Measurements from ENCODE around the gene TFRC.
"Not testable (repeated sequence)": the region's sequence is repeated elsewhere in the genome, so short reads cannot be mapped to it uniquely, and the experiment has no call there.

TFRC gene

GRCh38 chr3:196019576-196019975 is 62.3 kb downstream of the TFRC start:
- H3K4me1 ChIP-seq (ENCODE audit: control extremely low read depth in 1 of 4, control insufficient read depth in 4 of 4, insufficient read depth in 4 of 4, low read length in 3 of 4); H3K27ac ChIP-seq (ENCODE audit: insufficient read depth in 1 of 2, low read depth in 1 of 2, low read length in 2 of 2, poor library complexity in 1 of 2, severe bottlenecking in 2 of 2); H3K27me3 ChIP-seq (replicated peaks in 2 of 5; ENCODE audit: control insufficient read depth in 4 of 5, insufficient read depth in 5 of 5, low read length in 4 of 5); POLR2A ChIA-PET; H3K36me3 ChIP-seq (ENCODE audit: control insufficient read depth in 4 of 4, insufficient read depth in 4 of 4, low read length in 3 of 4); H3K4me3 ChIP-seq (ENCODE audit: control insufficient read depth in 1 of 7, extremely low read depth in 1 of 7, insufficient read depth in 4 of 7, low read depth in 2 of 7, low read length in 6 of 7); H3K9me3 ChIP-seq (ENCODE audit: control extremely low read depth in 1 of 5, control insufficient read depth in 4 of 5, insufficient read depth in 2 of 5, low read depth in 1 of 5, low read length in 4 of 5): not testable (repeated sequence)
- DNase-seq, result peak; percentile 46 to 82 (median 76)
- 24% methylated on average over 8 of the region's 12 CpGs for WGBS (ENCODE audit: insufficient coverage)
- CTCF ChIA-PET, result interaction anchor here (1.1 to 1.2 kb wide), 2 partner anchors 20 to 21 kb away, joined by 3 to 4 read pairs; no protein-coding TSS in a partner anchor

- CTCF ChIA-PET; H3K36me3 ChIP-seq (ENCODE audit: control insufficient read depth in 4 of 4, insufficient read depth in 4 of 4, low read length in 3 of 4); H3K4me3 ChIP-seq (ENCODE audit: control insufficient read depth in 1 of 7, extremely low read depth in 1 of 7, insufficient read depth in 4 of 7, low read depth in 2 of 7, low read length in 6 of 7); H3K27me3 ChIP-seq (replicated peaks in 2 of 5; ENCODE audit: control insufficient read depth in 4 of 5, insufficient read depth in 5 of 5, low read length in 4 of 5); POLR2A ChIA-PET; H3K4me1 ChIP-seq (ENCODE audit: control extremely low read depth in 1 of 4, control insufficient read depth in 4 of 4, insufficient read depth in 4 of 4, low read length in 3 of 4); DNase-seq; H3K9me3 ChIP-seq (ENCODE audit: control extremely low read depth in 1 of 5, control insufficient read depth in 4 of 5, insufficient read depth in 2 of 5, low read depth in 1 of 5, low read length in 4 of 5); H3K27ac ChIP-seq (ENCODE audit: insufficient read depth in 1 of 2, low read depth in 1 of 2, low read length in 2 of 2, poor library complexity in 1 of 2, severe bottlenecking in 2 of 2): not testable (repeated sequence)
- no CpG with 5 or more reads among the region's 5 CpGs for WGBS (ENCODE audit: insufficient coverage)
Measured at GRCh38 chr3:196018159-196018558, 63.7 kb downstream of the TFRC start.

- no peaks in the 10 kb centered on the region for H3K27me3 ChIP-seq (replicated peaks in 2 of 5; ENCODE audit: control insufficient read depth in 4 of 5, insufficient read depth in 5 of 5, low read length in 4 of 5)
- peaks cover 0 to 6% (median 0%) of the 10 kb centered on the region in 4 experiments for H3K4me1 ChIP-seq (ENCODE audit: control extremely low read depth in 1 of 4, control insufficient read depth in 4 of 4, insufficient read depth in 4 of 4, low read length in 3 of 4)
- DNase-seq, result peak in 1 of 3 donors; percentile 15
- H3K27ac ChIP-seq (ENCODE audit: insufficient read depth in 1 of 2, low read depth in 1 of 2, low read length in 2 of 2, poor library complexity in 1 of 2, severe bottlenecking in 2 of 2), result no peak overlapping the region
- no peak overlapping the region for H3K4me3 ChIP-seq (ENCODE audit: control insufficient read depth in 1 of 7, extremely low read depth in 1 of 7, insufficient read depth in 4 of 7, low read depth in 2 of 7, low read length in 6 of 7)
- no peaks in the 10 kb centered on the region for H3K9me3 ChIP-seq (ENCODE audit: control extremely low read depth in 1 of 5, control insufficient read depth in 4 of 5, insufficient read depth in 2 of 5, low read depth in 1 of 5, low read length in 4 of 5)
- POLR2A ChIA-PET, result no interaction called here
- WGBS (ENCODE audit: insufficient coverage), result no CpG with 5 or more reads among the region's 2 CpGs
- no peaks in the 10 kb centered on the region for H3K36me3 ChIP-seq (ENCODE audit: control insufficient read depth in 4 of 4, insufficient read depth in 4 of 4, low read length in 3 of 4)
- CTCF ChIA-PET, result no interaction called here
Measured at GRCh38 chr3:196016485-196016884, 65.4 kb downstream of the TFRC start.

- DNase-seq, result no peak
- Histone ChIP-seq H3K36me3 (ENCODE audit: control insufficient read depth in 4 of 4, insufficient read depth in 4 of 4, low read length in 3 of 4) (no peaks in the 10 kb centered on the region), H3K9me3 (ENCODE audit: control extremely low read depth in 1 of 5, control insufficient read depth in 4 of 5, insufficient read depth in 2 of 5, low read depth in 1 of 5, low read length in 4 of 5) (no peaks in the 10 kb centered on the region), H3K4me1 (ENCODE audit: control extremely low read depth in 1 of 4, control insufficient read depth in 4 of 4, insufficient read depth in 4 of 4, low read length in 3 of 4) (peaks cover 0 to 6% (median 0%) of the 10 kb centered on the region in 4 experiments), H3K27me3 (replicated peaks in 2 of 5; ENCODE audit: control insufficient read depth in 4 of 5, insufficient read depth in 5 of 5, low read length in 4 of 5) (no peaks in the 10 kb centered on the region), H3K4me3 (ENCODE audit: control insufficient read depth in 1 of 7, extremely low read depth in 1 of 7, insufficient read depth in 4 of 7, low read depth in 2 of 7, low read length in 6 of 7) (no peak overlapping the region), H3K27ac (ENCODE audit: insufficient read depth in 1 of 2, low read depth in 1 of 2, low read length in 2 of 2, poor library complexity in 1 of 2, severe bottlenecking in 2 of 2) (no peak overlapping the region)
- POLR2A ChIA-PET, result no interaction called here
- WGBS (ENCODE audit: insufficient coverage), result no CpG with 5 or more reads among the region's 1 CpG
- CTCF ChIA-PET, result no interaction called here
Measured at GRCh38 chr3:196016059-196016458, 65.8 kb downstream of the TFRC start.

- POLR2A ChIA-PET, result no interaction called here
- no peaks in the 10 kb centered on the region for H3K4me1 ChIP-seq (ENCODE audit: control extremely low read depth in 1 of 4, control insufficient read depth in 4 of 4, insufficient read depth in 4 of 4, low read length in 3 of 4)
- DNase-seq, result no peak
- no peak overlapping the region for H3K27ac ChIP-seq (ENCODE audit: insufficient read depth in 1 of 2, low read depth in 1 of 2, low read length in 2 of 2, poor library complexity in 1 of 2, severe bottlenecking in 2 of 2)
- H3K36me3 ChIP-seq (ENCODE audit: control insufficient read depth in 4 of 4, insufficient read depth in 4 of 4, low read length in 3 of 4), result no peaks in the 10 kb centered on the region
- H3K4me3 ChIP-seq (ENCODE audit: control insufficient read depth in 1 of 7, extremely low read depth in 1 of 7, insufficient read depth in 4 of 7, low read depth in 2 of 7, low read length in 6 of 7), result no peak overlapping the region
- peaks cover 0 to 2% (median 0%) of the 10 kb centered on the region in 5 experiments for H3K9me3 ChIP-seq (ENCODE audit: control extremely low read depth in 1 of 5, control insufficient read depth in 4 of 5, insufficient read depth in 2 of 5, low read depth in 1 of 5, low read length in 4 of 5)
- 98% methylated on average over 8 of the region's 15 CpGs for WGBS (ENCODE audit: insufficient coverage)
- CTCF ChIA-PET, result interaction anchor here (1.1 kb wide), 1 partner anchor 14 kb away, joined by 3 read pairs; no protein-coding TSS in a partner anchor
- H3K27me3 ChIP-seq (replicated peaks in 2 of 5; ENCODE audit: control insufficient read depth in 4 of 5, insufficient read depth in 5 of 5, low read length in 4 of 5), result no peaks in the 10 kb centered on the region
Measured at GRCh38 chr3:196013587-196014487, 68.1 kb downstream of the TFRC start.

GRCh38 chr3:196012941-196013476 is 68.9 kb downstream of the TFRC start:
- no peak overlapping the region for H3K4me3 ChIP-seq (ENCODE audit: control insufficient read depth in 1 of 7, extremely low read depth in 1 of 7, insufficient read depth in 4 of 7, low read depth in 2 of 7, low read length in 6 of 7)
- CTCF ChIA-PET, result interaction anchor here (1.1 kb wide), 1 partner anchor 13 kb away, joined by 3 read pairs; no protein-coding TSS in a partner anchor
- POLR2A ChIA-PET, result no interaction called here
- no peak for DNase-seq
- H3K27ac ChIP-seq (ENCODE audit: insufficient read depth in 1 of 2, low read depth in 1 of 2, low read length in 2 of 2, poor library complexity in 1 of 2, severe bottlenecking in 2 of 2), result no peak overlapping the region
- no peaks in the 10 kb centered on the region for H3K36me3 ChIP-seq (ENCODE audit: control insufficient read depth in 4 of 4, insufficient read depth in 4 of 4, low read length in 3 of 4)
- peaks cover 0 to 2% (median 0%) of the 10 kb centered on the region in 5 experiments for H3K9me3 ChIP-seq (ENCODE audit: control extremely low read depth in 1 of 5, control insufficient read depth in 4 of 5, insufficient read depth in 2 of 5, low read depth in 1 of 5, low read length in 4 of 5)
- WGBS (ENCODE audit: insufficient coverage), result 98% methylated on average over 14 of the region's 15 CpGs
- peaks cover 0 to 3% (median 0%) of the 10 kb centered on the region in 4 experiments for H3K4me1 ChIP-seq (ENCODE audit: control extremely low read depth in 1 of 4, control insufficient read depth in 4 of 4, insufficient read depth in 4 of 4, low read length in 3 of 4)
- no peaks in the 10 kb centered on the region for H3K27me3 ChIP-seq (replicated peaks in 2 of 5; ENCODE audit: control insufficient read depth in 4 of 5, insufficient read depth in 5 of 5, low read length in 4 of 5)

GRCh38 chr3:196012481-196012880 is 69.4 kb downstream of the TFRC start:
- H3K4me1 ChIP-seq (ENCODE audit: control extremely low read depth in 1 of 4, control insufficient read depth in 4 of 4, insufficient read depth in 4 of 4, low read length in 3 of 4), result peaks cover 0 to 7% (median 0%) of the 10 kb centered on the region in 4 experiments
- CTCF ChIA-PET, result no interaction called here
- no peak for DNase-seq
- H3K4me3 ChIP-seq (ENCODE audit: control insufficient read depth in 1 of 7, extremely low read depth in 1 of 7, insufficient read depth in 4 of 7, low read depth in 2 of 7, low read length in 6 of 7), result no peak overlapping the region
- peaks cover 0 to 2% (median 0%) of the 10 kb centered on the region in 5 experiments for H3K9me3 ChIP-seq (ENCODE audit: control extremely low read depth in 1 of 5, control insufficient read depth in 4 of 5, insufficient read depth in 2 of 5, low read depth in 1 of 5, low read length in 4 of 5)
- WGBS (ENCODE audit: insufficient coverage), result 100% methylated on average over 2 of the region's 4 CpGs
- POLR2A ChIA-PET, result interaction anchor here (0.6 kb wide), 1 partner anchor 1163 kb away, joined by 3 read pairs; no protein-coding TSS in a partner anchor
- no peaks in the 10 kb centered on the region for H3K36me3 ChIP-seq (ENCODE audit: control insufficient read depth in 4 of 4, insufficient read depth in 4 of 4, low read length in 3 of 4)
- no peaks in the 10 kb centered on the region for H3K27me3 ChIP-seq (replicated peaks in 2 of 5; ENCODE audit: control insufficient read depth in 4 of 5, insufficient read depth in 5 of 5, low read length in 4 of 5)
- no peak overlapping the region for H3K27ac ChIP-seq (ENCODE audit: insufficient read depth in 1 of 2, low read depth in 1 of 2, low read length in 2 of 2, poor library complexity in 1 of 2, severe bottlenecking in 2 of 2)

Measured in common myeloid progenitor, CD34-positive (primary cell).